IMR-90 (cell line): Measurements from ENCODE around the gene DIAPH2. TPM values are rescaled to one million over a fixed set of nuclear protein-coding genes. Genes with fewer than 3 reads are reported as not detected.

Experiments used
- ATAC-seq: fragments of 200-7000 bp; cut with Tn5 transposase; 2 replicates; pipeline ENCODE4 v1.9.1; 2020; ENCODE audit warnings: low read depth, mild to moderate bottlenecking, moderate library complexity
- BruUV-seq: library from RNA; stranded (reverse); fragments of 400-500 nt; replicated peaks from 2 replicates; lab custom pipeline; 2021; lab: Mats Ljungman, UMichigan
- CTCF ChIA-PET: fragments of 300-600 bp; formaldehyde crosslinking; extraction: SDS; loops from one replicate; lab custom pipeline; 2021; ENCODE audit warnings: antibody characterized with exemption; lab: Yijun Ruan, JAX
- POLR2A ChIA-PET: fragments of 300-600 bp; sonication (Branson Sonifier 250); formaldehyde crosslinking; loops from one replicate; lab custom pipeline; 2022; ENCODE audit warnings: antibody characterized with exemption; ENCODE audit not compliant: unreplicated experiment; lab: Charles Lee
- DNase-seq: peaks from one replicate; pipeline ENCODE4 v3.0.0; 2013
- H2AFZ ChIP-seq: replicated peaks from 2 replicates; pipeline ENCODE3; 2013; ENCODE audit warnings: low read length, mild to moderate bottlenecking; ENCODE audit not compliant: poor library complexity
- H2AK5ac ChIP-seq: 2 replicates; pipeline ENCODE4 v1.6.1; 2013; ENCODE audit warnings: low read depth, low read length, inconsistent platforms
- H2AK9ac ChIP-seq: replicated peaks from 2 replicates; pipeline ENCODE3; 2013; ENCODE audit warnings: mild to moderate bottlenecking, low read depth, low read length, moderate library complexity; ENCODE audit not compliant: poor library complexity
- H2BK120ac ChIP-seq: 2 replicates; pipeline ENCODE4 v1.6.1; 2013; ENCODE audit warnings: low read depth, low read length, inconsistent platforms
- H2BK15ac ChIP-seq: 3 replicates; pipeline ENCODE4 v1.6.1; 2013; ENCODE audit warnings: low read depth, low read length, inconsistent platforms
- H2BK20ac ChIP-seq: 2 replicates; pipeline ENCODE4 v1.6.1; 2013; ENCODE audit warnings: low read depth, mild to moderate bottlenecking, inconsistent platforms, low read length, moderate library complexity
- H2BK5ac ChIP-seq: 2 replicates; pipeline ENCODE4 v1.6.1; 2013; ENCODE audit warnings: mild to moderate bottlenecking, low read depth, low read length, inconsistent platforms; ENCODE audit not compliant: poor library complexity, severe bottlenecking
- H3K14ac ChIP-seq: replicated peaks from 2 replicates; pipeline ENCODE4 v1.6.1; 2013; ENCODE audit warnings: low read depth, low read length, inconsistent platforms
- H3K18ac ChIP-seq: 2 replicates; pipeline ENCODE4 v1.6.1; 2013; ENCODE audit warnings: low read depth, low read length, control low read depth
- H3K23ac ChIP-seq: 2 replicates; pipeline ENCODE4 v1.6.1; 2013; ENCODE audit warnings: low read depth, low read length, inconsistent platforms
- H3K27ac ChIP-seq: 2 replicates; pipeline ENCODE4 v1.5.1; 2013; ENCODE audit warnings: mild to moderate bottlenecking, control low read depth, low read length; ENCODE audit not compliant: insufficient read depth
- H3K27me3 ChIP-seq: 2 replicates; pipeline ENCODE4 v1.6.1; 2013; ENCODE audit warnings: low read length; ENCODE audit not compliant: control insufficient read depth, insufficient read depth
- H3K36me3 ChIP-seq: 2 replicates; pipeline ENCODE4 v1.6.1; 2013; ENCODE audit warnings: low read length, mixed read lengths; ENCODE audit not compliant: control insufficient read depth, insufficient read depth
- H3K4ac ChIP-seq: 2 replicates; pipeline ENCODE4 v1.6.1; 2013; ENCODE audit warnings: low read depth, low read length, inconsistent platforms
- H3K4me1 ChIP-seq: 2 replicates; pipeline ENCODE4 v1.6.1; 2013; ENCODE audit warnings: low read length, mixed read lengths; ENCODE audit not compliant: control insufficient read depth, insufficient read depth
- H3K4me2 ChIP-seq: 2 replicates; pipeline ENCODE4 v1.6.1; 2013; ENCODE audit warnings: low read depth, mild to moderate bottlenecking, control low read depth, low read length, moderate library complexity
- H3K4me3 ChIP-seq: 2 replicates; pipeline ENCODE4 v1.5.1; 2013; ENCODE audit warnings: low read depth, mild to moderate bottlenecking, control low read depth, low read length, moderate library complexity; ENCODE audit not compliant: insufficient read depth
- H3K56ac ChIP-seq: 2 replicates; pipeline ENCODE4 v1.6.1; 2013; ENCODE audit warnings: low read length, inconsistent platforms; ENCODE audit not compliant: insufficient read depth; ENCODE audit errors: extremely low read depth
- H3K79me1 ChIP-seq, 2 experiments: 2 replicates each; pipeline ENCODE4 v1.6.1; 2013; ENCODE audit warnings: low read length in 2 of 2, inconsistent platforms in 1 of 2, low read depth in 1 of 2
- H3K9ac ChIP-seq: 2 replicates; pipeline ENCODE4 v1.6.1; 2013; ENCODE audit warnings: low read depth, low read length, control low read depth
- H3K9me1 ChIP-seq: 2 replicates; pipeline ENCODE4 v1.6.1; 2013; ENCODE audit warnings: low read length, inconsistent platforms; ENCODE audit not compliant: insufficient read depth
- H3K9me3 ChIP-seq: 2 replicates; pipeline ENCODE4 v1.6.1; 2013; ENCODE audit warnings: low read length; ENCODE audit not compliant: control insufficient read depth, insufficient read depth
- H4K20me1 ChIP-seq: 2 replicates; pipeline ENCODE4 v1.6.1; 2013; ENCODE audit warnings: low read length, inconsistent platforms; ENCODE audit not compliant: insufficient read depth
- H4K5ac ChIP-seq: 2 replicates; pipeline ENCODE4 v1.6.1; 2013; ENCODE audit warnings: mild to moderate bottlenecking, low read depth, low read length, control low read depth
- H4K8ac ChIP-seq, 2 experiments: 2 replicates each; pipeline ENCODE4 v1.6.1; 2013; ENCODE audit warnings: low read depth in 2 of 2, low read length in 2 of 2, control low read depth in 1 of 2, inconsistent platforms in 1 of 2
- H4K91ac ChIP-seq: 2 replicates; pipeline ENCODE4 v1.6.1; 2013; ENCODE audit warnings: low read depth, low read length, inconsistent platforms; ENCODE audit not compliant: insufficient read depth
- BHLHE40 ChIP-seq: fragments of 150-350 bp; IDR thresholded peaks from 2 replicates; pipeline ENCODE4 v1.6.1; 2016; ENCODE audit warnings: mild to moderate bottlenecking, low read depth, low read length
- CEBPB ChIP-seq: IDR thresholded peaks from 2 replicates; pipeline ENCODE4 v1.6.1; 2012; ENCODE audit warnings: low read depth, low read length, improper control_type of control experiment
- CHD1 ChIP-seq: IDR thresholded peaks from 2 replicates; pipeline ENCODE4 v1.6.1; 2012; ENCODE audit warnings: low read depth, low read length, improper control_type of control experiment
- FOS ChIP-seq: fragments of 150-350 bp; IDR thresholded peaks from 2 replicates; pipeline ENCODE4 v1.6.1; 2016; ENCODE audit warnings: low read depth, low read length
- MAFK ChIP-seq: IDR thresholded peaks from 2 replicates; pipeline ENCODE4 v1.6.1; 2012; ENCODE audit warnings: low read depth, low read length, improper control_type of control experiment
- MAZ ChIP-seq: IDR thresholded peaks from 2 replicates; pipeline ENCODE4 v1.6.1; 2012; ENCODE audit warnings: low read depth, mild to moderate bottlenecking, low read length, improper control_type of control experiment, moderate library complexity, borderline replicate concordance
- NFE2L2 ChIP-seq: fragments of 150-350 bp; IDR thresholded peaks from 2 replicates; pipeline ENCODE4 v1.6.1; 2016; ENCODE audit warnings: low read depth, mild to moderate bottlenecking, low read length
- WGBS, 2 experiments: methylation state at CpG; one replicate each; pipeline versions ENCODE4 v1.1.5 to v1.1.7; 2013; ENCODE audit warnings: missing lambda C conversion rate in 2 of 2; ENCODE audit not compliant: insufficient read length in 1 of 2; ENCODE audit errors: extremely low coverage in 2 of 2; 5-methylcytosine and 5-hydroxymethylcytosine counted together
- dilution Hi-C: fragments of 300-500 bp; cut with HindIII; formaldehyde crosslinking; loops from one replicate; pipeline ENCODE4 v1.14.3; 2018; ENCODE audit warnings: low sequenced_read_pairs; ENCODE audit not compliant: unreplicated experiment
- in situ Hi-C: fragments of 300-500 bp; cut with MboI; formaldehyde crosslinking; loops from 3 replicates; pipeline ENCODE4 v1.14.3; 2019; ENCODE audit warnings: low sequenced_read_pairs, inconsistent platforms, mixed read lengths
- intact Hi-C: fragments of 100-400 bp; cut with micrococcal nuclease; formaldehyde crosslinking; loops from 2 replicates; pipeline ENCODE4 v1.10.0; 2022
- polyA plus RNA-seq, 3 experiments: library from polyadenylated mRNA; depleted of rRNA; stranded (reverse); fragments of >200 nt; gene quantifications; 2 replicates each; pipeline ENCODE4 v1.2.3, GENCODE V29; 2012; ENCODE audit warnings: low replicate concordance in 1 of 3
- total RNA-seq: library from RNA; depleted of rRNA; stranded (reverse); fragments of >200 nt; gene quantifications from 2 replicates; pipeline ENCODE4 v1.2.3, GENCODE V29; 2012

Gene DIAPH2
- total and polyA plus RNA-seq, 2 of the 4 experiments (the other 2 are of a cell fraction) = 3.6 to 19.9 TPM

DNA sequence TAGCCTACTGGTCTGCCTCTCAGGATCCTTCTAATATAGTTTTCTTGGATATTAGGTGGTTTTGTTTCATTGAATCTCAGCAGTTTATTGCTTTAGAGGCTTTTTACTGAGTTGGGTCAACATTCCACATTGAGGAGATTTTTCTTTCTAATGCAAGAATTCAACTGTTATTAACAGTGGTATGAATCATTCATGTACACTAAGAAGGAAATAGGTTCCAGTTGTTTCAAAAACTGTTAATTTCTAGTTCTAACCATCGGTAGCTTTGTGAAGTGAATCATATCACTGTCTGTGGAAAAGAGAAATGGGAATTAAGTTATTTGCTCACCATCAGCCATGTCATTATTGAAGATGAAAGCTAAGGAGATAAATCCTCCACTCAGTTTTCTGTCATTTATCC is 530.5 kb downstream of the DIAPH2 start:
- Histone ChIP-seq H2AK9ac (no peak overlapping the region), H3K4me3 (no peak overlapping the region), H4K91ac (no peak overlapping the region), H4K20me1 (no peaks in the 10 kb centered on the region), H3K14ac (no peak overlapping the region), H3K4me2 (no peak overlapping the region; the same call in 1 of the 2 replicates), H3K9me3 (no peaks in the 10 kb centered on the region), H3K27me3 (no peaks in the 10 kb centered on the region), H3K4me1 (no peaks in the 10 kb centered on the region; the same call in 1 of the 2 replicates), H4K5ac (no peak overlapping the region), H3K9me1 (no peaks in the 10 kb centered on the region), H3K9ac (no peak overlapping the region), H3K79me1 (no peaks in the 10 kb centered on the region; a peak in 1 of 4 replicates), H3K36me3 (no peaks in the 10 kb centered on the region), H2BK15ac (no peak overlapping the region), H3K4ac (no peak overlapping the region), H3K27ac (no peak overlapping the region), H3K23ac (no peak overlapping the region), H2AK5ac (no peak overlapping the region), H3K56ac (no peak overlapping the region), H2BK120ac (no peak overlapping the region), H4K8ac (no peak overlapping the region), H2AFZ (no peak overlapping the region), H2BK5ac (peak overlapping the region; percentile 42), H2BK20ac (no peak overlapping the region), H3K18ac (no peak overlapping the region)
- CTCF ChIA-PET = no interaction called here
- ATAC-seq = peak; percentile 72
- POLR2A ChIA-PET = no interaction called here
- BruUV-seq = no TSS peak
- WGBS, 2 experiments = no CpG with 5 or more reads among the region's 1 CpG
- peak; percentile 56 for DNase-seq
- TF ChIP-seq CHD1 (no peak), MAFK (no peak), NFE2L2 (no peak), CEBPB (no peak), BHLHE40 (no peak), MAZ (no peak), FOS (no peak)
- dilution Hi-C loops = no loop called here
- intact Hi-C loops = no loop called here
- in situ Hi-C loops = no loop called here
